LHCN-M2 (cell line): ENCODE data around the gene ARL4D. TPM values are rescaled to one million over a fixed set of nuclear protein-coding genes. Genes with fewer than 3 reads are reported as not detected.
A peak's percentile ranks its signal among the peaks of the same experiment; 100 is the strongest.
"Not testable (repeated sequence)": the region's sequence is repeated elsewhere in the genome, so short reads cannot be mapped to it uniquely, and the experiment has no call there.

Source experiments
- DNase-seq: peaks from one replicate; pipeline ENCODE4 v3.0.0-alpha.2; 2012; ENCODE audit warnings: low read depth
- total RNA-seq: library from RNA; depleted of rRNA; stranded (reverse); fragments of >200 nt; gene quantifications from 2 replicates; pipeline ENCODE4 v1.2.3, GENCODE V29; 2014

ARL4D gene
- total RNA-seq, 1 experiment from 2014 or later, result 25.6 TPM

GRCh38 chr17:43393944-43394482 lies 4.8 kb upstream of the ARL4D start:
- peak; percentile 88 for DNase-seq

DNA sequence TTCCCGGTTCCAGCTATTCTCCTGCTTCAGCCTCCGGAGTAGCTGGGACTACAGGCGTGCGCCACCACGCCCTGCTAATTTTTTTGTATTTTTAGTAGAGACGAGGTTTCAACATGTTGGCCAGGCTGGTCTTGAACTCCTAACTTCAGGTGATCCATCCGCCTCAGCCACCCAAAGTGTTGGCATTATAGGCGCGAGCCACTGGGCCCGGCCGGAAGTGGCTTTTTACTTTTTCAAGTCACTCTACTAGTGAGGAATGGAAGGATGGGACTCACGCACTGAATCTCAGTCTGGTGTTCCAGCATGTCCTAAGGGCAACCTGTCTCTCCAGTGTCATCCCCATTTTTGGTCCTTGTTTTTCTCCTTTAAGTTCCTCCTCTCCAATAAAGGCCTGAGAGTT lies 4.1 kb upstream of the ARL4D start:
- not testable (repeated sequence) for DNase-seq

GRCh38 chr17:43395165-43395564 lies 3.6 kb upstream of the ARL4D start:
- DNase-seq, result no peak

GRCh38 chr17:43396491-43397060 lies 2.2 kb upstream of the ARL4D start:
- no peak for DNase-seq

- DNase-seq, result no peak
Observed at GRCh38 chr17:43399839-43400328, 1.1 kb downstream of the ARL4D start.

DNA sequence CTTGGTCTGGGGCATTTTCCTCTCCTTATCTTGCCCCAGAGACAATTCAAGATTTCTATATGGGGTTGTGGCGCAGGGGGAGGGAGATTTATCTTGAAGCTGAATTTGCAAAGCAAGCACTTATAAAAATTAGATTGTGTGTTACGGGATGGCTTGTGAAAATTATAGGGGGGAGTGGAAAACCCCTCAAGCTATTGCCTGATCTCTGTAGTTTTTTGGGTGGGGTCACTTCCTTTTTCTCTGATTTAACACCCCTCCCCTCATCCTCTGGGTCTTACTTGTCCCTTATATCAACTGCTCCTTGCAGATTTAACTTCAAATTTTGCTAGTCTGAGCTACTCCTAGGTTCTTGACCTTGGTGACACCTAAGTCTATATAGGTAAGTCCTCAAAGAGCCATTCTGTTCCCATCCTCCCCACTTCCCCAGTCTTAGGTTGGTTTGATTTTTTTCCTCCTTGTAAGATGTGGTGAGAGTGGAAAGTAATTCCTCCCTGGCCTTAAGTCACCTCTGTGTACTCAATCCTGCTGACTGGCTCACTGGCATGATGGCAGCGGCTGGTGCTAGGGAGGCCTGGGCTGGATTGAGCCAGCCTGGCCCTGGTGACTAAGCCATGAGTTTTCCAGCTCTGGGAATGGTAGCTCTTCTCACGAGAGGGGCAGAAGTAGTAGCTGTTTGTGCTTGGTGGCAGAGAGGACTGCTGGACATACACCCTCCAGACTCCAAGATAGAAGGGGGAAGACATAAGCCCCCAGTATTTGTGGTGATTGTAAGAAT lies 2.3 kb downstream of the ARL4D start:
- DNase-seq, result peak; percentile 97

GRCh38 chr17:43402078-43402477 lies 3.3 kb downstream of the ARL4D start:
- no peak for DNase-seq

GRCh38 chr17:43402567-43402966 lies 3.8 kb downstream of the ARL4D start:
- DNase-seq, result no peak

- no peak for DNase-seq
Observed at GRCh38 chr17:43403846-43404245, 5.1 kb downstream of the ARL4D start.

GRCh38 chr17:43405861-43406260 lies 7.1 kb downstream of the ARL4D start:
- DNase-seq, result no peak

GRCh38 chr17:43406676-43407645 lies 8.2 kb downstream of the ARL4D start:
- DNase-seq, result peak; percentile 46

- no peak for DNase-seq
Observed at GRCh38 chr17:43409131-43409530, 10.3 kb downstream of the ARL4D start.

DNA sequence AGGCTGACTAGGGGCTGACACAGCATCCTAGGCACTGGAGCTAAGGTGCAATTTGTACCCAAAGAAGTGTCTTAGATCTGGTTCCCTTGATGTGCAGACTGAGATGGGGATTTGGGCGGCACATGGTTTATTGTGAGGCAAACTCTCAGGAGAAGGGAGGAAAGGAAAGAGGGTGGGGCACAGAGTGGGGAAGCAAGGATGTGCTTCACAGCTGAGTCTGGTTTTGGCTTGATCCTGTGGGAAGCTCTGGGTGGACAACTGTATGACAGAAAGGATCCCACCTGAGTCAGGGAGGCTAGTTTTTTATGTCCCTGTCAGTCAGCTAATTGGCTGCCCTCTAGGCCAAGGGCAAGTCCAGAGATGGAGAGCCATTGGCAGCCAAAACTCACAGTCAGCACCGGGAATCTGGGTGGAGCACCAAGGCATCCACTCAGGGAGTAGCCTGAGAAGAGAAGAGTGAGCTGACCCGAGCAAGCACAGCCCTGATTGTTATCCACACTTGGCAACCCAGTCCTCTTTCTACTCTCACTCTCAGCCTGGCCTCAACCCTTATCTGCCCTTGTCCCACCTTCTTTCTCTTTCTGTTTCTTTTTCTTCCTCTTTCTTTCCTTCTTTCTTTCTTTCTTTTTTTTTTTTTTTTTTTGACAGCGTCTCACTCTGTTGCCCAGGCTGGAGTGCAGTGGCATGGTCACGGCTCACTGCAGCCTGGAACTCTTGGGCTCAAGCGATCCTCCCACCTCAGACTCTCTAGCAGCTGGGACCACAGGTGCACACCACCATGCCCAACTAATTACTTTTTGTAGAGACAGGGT lies 12.0 kb downstream of the ARL4D start:
- DNase-seq, result no peak

DNA sequence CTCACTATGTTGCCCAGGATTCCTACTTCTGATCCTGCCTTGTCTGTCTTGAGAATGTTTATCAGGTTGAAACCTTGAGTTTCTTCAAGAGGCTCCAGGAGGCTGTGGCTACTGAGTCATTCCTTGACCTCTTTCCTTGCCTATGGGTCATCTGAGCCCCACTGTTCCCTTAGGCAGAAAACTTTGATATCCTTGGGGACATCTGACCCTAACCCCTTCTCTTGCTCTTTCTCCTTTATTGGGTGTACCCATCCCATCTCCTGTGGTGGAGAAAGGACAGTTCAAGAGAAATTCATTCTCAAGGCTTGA lies 12.5 kb downstream of the ARL4D start:
- no peak for DNase-seq

GRCh38 chr17:43411749-43412148 lies 13.0 kb downstream of the ARL4D start:
- no peak for DNase-seq

DNA sequence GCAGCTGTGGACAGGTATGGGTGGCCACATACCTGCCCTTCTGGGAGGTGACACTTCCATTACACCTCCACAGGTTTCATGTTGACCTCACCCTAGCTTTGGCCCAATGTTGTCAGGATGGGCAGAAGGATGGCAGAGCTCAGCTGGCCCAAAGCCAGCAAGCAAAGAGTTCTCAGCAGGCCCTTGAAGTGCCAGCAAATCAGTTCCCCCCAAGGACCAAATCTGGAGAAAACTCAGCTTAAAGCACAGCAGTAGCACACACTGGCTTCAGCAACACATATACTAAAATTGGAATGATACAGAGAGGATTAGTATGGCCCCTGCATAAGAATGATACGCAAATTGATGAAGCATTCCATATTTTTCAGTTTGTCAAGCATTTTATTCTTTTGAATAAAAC lies 13.4 kb downstream of the ARL4D start:
- no peak for DNase-seq

DNA sequence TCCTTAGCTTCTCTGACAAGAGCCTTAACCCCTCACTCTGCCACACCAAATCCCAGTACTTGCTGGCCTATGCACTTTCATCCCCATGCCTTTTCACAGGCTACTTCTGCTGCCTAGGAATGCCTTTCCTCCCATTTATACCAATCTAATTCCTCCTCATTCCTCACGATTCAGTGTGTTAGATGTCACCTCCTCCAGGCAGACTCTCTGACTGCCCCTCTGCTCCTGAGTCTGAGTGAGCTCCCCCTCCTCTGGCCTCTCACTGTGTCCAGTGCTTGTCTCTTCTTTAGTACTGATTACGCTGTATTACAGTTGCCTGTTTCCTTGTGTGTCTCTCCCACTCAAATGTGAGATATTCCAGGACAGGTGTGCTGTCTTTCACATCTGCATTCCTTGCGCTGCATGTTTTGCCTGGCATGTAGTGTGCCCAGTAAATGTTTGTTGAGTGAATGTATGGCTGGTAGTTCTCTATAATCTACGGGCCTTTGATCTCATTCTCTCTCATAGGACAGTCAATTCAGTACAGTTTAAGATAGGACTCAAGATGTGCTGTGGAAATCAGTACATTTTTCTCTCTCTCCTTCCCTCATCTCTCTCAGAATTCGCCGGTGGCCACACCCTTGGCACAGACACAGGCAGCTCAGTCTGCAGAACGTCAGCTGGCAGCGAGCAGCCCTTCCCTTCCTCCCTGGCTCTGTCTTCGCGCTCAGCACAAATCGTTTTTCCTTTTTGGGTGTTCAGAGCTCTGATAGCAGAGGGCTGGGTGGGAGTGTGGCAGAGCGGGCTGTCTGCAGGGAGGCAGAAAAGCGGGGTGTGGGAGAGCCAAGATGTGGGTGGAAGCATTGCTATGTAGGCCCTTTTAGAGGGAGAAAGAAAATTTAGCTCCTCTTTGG lies 18.5 kb downstream of the ARL4D start:
- DNase-seq, result peak; percentile 66

DNA sequence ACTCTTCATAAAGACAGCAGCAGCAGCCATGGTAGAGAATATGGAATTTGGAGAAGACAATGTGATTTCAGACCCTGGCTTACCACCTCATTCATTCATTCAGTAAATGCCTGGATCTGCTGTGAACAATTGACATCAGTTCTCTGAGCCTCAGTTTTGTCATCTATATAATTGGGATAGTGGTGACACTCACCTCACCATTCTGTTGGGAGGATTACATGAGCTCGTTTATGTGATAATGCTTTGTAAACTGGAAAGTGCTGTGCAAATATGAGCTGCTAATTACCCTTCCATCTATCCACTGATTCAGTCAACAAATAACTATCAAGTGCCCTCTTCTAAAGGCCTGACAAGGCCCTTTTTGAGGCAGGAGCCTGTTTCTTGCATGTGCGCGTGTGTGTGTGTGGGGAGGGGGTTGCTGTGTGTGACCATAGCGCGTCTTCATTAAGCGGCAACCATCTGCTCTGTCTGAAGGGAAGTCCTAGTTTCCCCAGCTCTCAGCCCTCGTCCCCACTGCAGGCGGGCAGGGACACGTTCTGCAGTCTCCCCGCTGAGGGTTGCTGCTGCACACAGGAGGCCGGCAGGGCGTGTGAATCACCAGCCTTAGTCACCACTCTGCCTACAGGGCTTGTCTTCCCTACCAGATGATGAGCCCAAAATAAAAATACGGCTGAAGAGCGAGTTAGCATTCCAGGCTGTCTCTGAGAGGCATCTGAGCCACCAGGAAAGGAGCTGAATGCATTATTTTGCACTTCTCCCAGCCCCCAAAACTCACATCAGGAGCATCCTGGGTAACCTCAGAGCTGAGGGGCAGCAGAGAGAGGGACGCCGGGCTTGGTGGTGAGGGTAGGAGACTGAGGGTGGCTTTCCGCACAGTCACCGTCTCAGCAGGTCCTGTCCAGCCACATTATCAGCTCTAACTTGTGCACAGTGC lies 19.9 kb downstream of the ARL4D start:
- peak; percentile 91 for DNase-seq

DNA sequence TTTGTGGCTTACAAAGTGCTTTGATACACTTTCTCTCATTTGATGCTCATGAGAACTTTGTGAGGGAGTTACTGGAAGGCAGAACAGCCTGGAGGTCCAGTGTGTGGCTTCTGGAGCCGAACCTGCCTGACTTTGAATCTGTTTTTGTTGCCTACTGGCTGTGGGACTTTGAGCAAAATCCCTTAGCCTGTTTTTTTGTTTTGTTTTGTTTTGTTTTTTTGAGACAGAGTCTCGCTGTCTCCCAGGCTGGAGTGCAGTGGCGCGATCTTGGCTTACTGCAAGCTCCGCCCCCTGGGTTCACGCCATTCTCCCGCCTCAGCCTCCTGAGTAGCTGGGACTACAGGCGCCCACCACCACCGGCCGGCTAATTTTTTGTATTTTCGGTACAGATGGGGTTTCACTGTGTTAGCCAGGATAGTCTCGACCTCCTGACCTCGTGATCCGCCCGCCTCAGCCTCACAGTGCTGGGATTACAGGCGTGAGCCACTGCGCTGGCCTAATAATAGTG lies 20.6 kb downstream of the ARL4D start:
- DNase-seq, result not testable (repeated sequence)
